Stimulated activated CD4-positive, alpha-beta T cell treated with anti-CD3 and anti-CD28 coated beads, Interleukin-15, amount 100 ng/mL, for 48 hours (primary cell): Measurements from ENCODE around the gene CTDSP2.
"Not testable (repeated sequence)": the region's sequence is repeated elsewhere in the genome, so short reads cannot be mapped to it uniquely, and the experiment has no call there.

ENCODE experiments used
- DNase-seq, 2 donors: peaks; one replicate each; pipeline ENCODE4 v3.0.0-alpha.2; 2020; ENCODE audit warnings: low read depth in 2 of 2

Gene CTDSP2

DNA sequence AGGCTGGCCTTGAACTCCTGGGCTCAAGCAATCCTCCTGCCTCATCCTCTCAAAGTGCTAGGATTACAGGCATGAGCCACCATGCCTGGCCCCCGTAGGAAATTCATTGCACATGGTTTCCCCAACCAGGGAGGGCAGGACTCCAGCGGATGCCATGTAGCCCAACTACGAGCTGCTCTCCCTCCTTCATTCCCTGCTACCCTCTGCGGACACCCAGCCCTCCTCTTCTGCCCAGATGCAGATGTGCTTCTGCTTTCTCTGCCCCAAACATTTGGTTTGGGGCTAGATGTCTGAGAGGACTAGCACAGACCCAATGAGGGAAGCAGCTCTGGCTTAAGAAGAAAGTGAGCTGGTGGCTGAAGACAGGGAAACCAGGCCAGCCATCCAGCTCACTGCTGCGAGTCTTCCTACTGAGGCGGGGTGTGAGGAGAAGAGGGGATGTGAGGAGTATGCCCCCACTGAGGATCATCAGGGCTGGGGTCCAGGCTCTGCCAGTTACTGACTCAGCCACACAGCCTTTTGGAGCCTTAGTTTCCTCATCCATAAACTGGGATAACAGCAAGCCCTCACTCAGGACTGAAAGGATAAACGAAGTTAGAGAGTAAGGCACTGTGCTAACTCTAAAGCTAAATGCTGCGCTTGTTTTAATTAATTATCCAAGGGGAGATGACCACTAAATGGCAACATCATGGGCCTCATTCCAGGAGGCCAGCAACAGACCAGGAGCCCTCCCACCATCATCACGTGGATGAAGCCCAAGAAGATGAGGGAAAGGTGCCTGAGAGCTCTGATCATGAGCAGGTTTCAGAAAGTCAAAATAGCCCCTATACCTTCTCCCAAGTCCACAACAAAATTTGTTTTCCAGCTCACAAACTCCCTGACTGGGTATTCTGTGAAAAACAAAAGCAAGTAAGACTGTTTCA, 10.9 kb downstream of the CTDSP2 start:
- no peak for DNase-seq

DNA sequence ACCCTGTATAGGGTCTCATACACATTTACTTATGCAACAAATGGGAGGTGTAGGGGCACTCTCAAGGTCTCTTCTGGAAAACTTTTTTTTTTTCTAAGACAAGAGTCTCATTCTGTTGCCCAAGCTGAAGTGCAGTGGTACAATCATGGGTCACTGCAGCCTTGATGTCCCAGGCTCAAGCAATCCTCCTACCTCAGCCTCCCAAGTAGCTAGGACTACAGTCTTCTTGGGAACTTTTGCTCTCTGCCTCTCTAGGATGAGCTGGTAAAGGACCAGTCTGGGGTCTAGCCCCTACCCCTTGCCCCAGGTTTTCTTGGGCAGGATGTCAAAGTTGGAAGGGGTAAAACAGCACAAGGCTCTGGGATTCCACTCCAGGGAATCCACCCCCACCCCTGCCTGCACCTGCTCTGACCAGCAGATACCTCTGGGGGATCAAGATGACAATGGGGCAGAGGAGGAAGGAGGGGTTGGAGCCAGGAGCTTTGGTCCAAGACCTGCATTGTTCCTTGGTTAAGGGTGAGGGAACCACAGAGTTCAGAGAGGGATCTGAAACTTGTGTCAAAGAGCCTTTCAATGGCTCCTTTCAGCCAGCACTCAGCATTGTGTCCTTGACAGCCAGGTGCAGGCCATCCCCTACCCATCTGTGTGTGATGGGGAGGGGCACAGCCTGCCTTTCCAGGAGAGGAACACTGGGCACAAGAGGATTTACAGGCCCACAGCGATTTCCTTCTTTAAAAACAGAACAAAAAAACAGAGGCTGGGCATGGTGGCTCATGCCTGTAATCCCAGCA, 12.2 kb downstream of the CTDSP2 start:
- DNase-seq: no peak

DNA sequence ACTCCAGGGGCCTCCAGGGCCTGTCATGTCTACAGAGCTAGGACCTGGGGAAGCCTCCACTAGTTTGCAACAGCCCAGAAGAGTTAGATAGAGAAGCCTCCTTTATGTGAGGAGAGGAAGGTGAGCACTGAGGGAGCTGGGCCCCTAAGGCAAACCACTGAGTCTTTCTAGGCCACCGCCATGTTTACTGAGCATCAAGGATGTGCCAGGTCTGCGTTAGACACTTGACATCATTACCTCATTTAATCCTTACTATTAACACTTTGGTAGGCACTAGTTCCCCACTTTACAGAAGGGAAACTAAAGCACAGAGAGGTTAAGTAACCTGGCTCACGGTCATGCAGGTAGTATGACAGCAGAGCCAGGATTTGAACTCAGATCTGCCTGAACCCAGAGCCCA, 12.9 kb downstream of the CTDSP2 start:
- DNase-seq: no peak

DNA sequence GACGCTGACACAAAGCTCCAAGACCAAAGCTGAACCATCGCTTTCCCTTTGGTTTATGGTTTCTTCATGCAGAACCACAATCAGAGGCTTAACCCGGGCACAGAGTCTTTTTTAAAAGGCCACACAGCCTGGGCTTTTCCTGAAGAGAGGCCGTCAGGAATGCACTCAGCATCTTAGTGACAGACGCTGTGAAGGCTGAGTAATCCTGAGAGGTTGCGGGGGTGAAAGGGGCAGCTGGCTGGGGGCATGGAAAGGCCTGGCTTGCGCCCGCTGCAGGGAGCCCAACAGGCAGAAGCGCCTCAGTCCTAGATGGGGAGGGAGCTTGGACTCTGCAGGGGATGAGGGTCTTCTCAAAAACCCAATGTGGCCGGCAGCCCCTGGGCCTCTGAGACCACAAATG, 13.6 kb downstream of the CTDSP2 start:
- DNase-seq: no peak

DNA sequence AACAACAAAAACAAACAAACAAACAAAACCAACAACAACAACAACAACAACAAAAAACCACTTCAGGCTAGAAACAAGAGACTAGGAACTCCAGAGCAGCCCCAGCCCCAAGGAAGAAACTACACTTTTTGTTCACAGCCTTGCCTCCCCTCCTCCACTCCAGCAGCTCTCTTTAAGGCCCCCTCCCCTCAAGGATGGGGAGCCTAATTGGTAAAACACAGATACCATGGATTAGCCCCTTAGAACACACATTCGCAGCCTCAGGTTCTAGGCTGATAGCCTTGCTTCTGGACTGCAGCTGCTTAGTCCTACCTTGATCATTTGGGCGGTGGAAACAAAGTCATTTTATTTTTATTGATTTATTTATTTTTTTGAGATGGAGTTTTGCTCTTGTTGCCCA, 16.1 kb downstream of the CTDSP2 start:
- DNase-seq: no peak

DNA sequence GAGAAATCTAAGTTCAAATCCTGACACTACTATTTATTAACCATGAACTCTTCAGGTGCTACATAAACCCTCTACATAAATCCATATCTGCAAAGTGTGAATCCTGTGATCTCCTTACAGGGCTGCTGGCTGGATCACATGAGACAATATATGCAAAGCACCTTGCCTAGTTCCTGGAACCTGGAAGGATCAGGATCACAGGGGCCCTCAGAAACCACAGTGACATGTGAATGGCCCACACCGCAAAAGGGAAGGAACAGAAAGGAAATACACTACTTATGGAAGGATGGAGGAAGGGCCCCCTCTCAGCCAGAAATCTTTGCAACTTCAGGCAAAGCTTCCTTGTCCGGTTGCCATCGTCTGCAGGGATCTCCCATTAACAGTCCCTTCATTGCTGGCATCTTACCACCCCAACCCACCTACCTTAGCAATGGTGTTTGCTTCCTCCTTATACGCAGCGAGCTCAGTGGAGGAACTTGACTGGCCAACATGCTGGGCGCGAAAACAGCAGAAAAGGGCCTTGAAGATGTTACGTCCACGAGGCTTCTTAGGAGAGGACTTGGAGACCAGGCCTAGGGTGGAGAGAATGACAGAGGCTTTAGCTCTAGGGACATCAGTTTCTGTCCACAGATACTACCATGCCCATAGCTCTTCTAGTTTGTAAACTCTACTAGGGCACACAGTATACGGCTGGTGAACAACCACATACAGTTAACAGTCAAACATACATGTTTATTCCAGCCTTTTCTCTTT, 17.3 kb downstream of the CTDSP2 start:
- no peak for DNase-seq

DNA sequence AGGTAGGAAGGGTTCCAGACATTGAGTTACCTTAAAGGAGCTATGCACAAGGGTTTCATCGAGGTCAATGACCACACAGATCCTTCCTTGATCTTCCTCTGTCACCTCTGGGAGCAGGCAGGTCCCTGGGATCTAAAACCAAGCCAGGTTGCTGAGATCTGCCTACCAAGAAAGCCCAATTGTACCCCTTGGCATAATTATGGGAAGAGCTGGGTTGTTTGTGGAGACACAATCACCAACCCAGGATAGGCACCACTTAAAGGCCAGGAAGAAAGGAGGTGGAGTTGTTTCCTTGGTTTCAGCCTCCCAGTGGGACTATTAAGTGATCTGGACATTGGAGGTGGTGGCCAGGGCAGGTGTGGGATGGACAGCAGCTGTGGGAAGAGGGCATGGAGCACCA, 19.6 kb downstream of the CTDSP2 start:
- DNase-seq: no peak

DNA sequence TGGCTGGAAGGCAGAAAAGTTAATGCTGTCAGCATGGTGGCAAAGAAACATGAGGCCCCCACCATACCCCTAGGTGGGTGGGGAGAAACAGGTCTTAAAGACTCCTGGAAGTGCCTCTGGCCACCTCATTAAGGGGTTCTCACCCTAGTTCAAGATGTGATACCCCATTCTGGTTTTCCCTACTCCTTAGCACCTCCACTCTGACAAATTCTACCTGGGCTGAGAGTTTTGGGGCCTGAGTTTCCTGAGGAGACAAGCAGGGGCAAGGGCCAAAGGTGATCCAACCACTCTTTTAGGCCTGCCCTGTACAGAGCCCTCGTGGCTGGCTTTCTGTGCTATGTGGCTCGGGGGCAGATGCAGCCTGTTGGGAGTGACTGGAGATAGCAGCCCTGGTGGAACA, 20.1 kb downstream of the CTDSP2 start:
- DNase-seq: no peak

DNA sequence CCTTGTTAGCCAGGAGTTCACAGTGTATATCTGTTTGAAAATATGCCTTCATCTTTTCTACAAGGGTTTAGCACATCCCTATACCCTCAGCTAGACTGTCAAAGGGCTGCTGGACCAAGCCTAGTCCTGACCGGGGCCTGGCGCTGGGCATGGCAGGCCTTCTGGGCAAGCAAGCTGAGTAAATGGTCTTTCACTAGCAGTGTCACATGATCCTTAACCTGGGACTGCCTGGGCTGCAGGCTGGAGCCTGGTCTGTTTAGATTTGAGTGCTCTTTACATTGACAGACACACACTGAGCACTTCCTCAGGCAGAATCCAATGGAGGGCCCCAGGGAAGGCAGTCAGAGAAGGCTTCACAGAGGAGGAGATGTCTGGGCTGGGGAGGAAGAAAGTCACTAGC, 21.1 kb downstream of the CTDSP2 start:
- DNase-seq: no peak

DNA sequence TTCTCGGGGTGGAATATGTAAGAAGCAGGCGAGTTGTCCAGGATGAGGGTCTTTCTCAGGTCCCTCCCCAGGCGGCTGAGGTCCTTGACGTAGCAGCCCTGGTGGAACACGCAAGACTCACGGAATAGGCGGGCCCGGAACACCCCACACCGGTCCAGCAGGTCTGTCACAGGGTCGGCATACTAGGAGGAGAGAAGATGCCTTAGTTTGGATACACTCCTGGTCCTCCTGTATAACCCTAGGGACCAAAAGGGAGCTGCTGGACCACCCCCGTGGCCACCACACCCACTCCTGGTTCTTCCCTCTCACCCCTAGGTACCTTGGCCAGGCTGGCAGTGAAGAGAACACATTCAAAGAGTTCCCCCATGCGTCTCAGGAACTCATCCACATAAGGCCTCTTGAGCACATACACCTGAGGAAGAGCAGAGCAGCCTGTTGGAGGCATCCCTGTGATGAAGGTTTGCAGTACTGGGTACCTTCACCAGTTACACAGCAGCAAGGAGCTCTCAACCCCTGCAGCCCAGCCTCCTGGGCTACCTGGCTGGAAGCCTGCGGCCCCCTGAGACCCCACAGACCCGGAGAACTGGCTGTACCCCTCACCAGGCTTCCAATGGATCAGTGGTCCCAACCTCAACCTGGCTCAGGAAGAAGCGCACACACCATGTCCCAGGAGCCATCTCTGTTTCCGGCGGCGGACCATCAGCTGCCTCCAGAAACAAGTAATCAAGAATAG, 22.5 kb downstream of the CTDSP2 start:
- DNase-seq: no peak

DNA sequence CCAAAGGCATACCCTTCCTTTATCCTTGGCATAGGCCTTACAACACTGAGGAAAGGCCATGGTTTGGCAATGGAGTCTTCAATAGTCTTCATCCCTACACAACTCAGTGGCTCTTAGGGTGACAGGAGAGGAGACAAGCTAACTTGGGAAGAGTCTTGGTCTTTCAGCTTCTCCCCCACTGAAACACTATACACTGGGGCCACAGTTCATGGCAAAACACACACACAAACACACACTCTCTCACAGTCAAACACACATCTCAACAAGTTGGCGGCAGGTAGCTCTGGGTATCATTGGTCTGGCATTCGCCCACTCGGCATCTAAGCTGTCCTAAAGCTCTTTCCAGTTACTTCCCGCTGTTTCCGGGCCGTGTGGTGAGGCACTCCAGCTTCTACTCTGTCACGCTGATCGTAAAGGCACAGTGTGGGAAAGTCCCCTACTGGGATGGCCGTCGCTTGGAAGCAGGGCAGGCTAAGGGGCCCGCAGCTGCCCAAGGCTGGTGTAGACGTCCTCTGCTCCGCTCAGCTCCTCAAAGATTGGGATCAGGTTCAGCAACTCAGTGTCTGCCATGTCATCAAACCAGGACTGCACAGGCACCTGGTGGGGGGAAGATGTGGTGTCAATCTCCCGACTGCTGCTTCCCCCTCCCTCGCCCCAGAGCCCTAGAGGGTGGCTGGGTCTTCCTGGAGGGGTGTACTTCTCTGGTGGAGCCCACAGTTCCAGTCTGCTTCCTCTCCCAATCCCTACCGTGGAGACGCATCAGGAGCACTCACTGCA, 23.2 kb downstream of the CTDSP2 start:
- DNase-seq: no peak

DNA sequence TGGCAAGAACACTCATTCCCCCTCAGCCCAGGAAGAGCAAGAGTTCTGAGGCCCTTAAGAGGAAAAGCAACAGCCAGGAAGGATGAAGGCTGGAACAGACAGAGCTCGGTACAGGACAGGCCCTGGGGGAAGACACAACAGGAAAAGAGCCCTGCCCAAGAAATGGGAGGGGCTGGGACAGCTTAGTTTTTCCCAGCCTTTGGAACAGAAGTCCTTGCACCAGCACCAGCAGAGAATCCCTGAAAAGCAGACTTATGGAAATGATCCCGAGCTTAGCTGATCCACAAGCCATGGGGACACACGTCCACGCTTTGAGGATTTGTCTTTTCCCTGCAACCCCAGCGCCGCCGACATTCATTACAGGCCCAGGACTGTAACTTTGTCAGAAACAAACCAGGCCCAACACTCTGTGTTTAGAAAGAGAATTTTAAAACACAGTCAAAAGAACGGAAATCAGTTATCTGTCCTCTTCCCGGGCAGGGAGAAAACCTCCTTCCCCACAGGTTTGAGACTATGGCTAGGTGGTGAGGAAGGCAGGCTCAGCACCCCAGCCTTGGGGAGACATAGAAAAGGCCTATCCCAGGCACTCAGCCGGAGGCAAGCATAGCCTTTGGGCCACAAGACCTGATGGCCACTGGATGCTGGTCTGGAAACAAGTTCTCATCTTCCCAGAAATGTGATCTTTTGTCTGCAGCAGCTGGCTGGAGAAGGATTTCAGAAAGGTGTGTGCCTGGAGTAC, 24.0 kb downstream of the CTDSP2 start:
- no peak for DNase-seq

DNA sequence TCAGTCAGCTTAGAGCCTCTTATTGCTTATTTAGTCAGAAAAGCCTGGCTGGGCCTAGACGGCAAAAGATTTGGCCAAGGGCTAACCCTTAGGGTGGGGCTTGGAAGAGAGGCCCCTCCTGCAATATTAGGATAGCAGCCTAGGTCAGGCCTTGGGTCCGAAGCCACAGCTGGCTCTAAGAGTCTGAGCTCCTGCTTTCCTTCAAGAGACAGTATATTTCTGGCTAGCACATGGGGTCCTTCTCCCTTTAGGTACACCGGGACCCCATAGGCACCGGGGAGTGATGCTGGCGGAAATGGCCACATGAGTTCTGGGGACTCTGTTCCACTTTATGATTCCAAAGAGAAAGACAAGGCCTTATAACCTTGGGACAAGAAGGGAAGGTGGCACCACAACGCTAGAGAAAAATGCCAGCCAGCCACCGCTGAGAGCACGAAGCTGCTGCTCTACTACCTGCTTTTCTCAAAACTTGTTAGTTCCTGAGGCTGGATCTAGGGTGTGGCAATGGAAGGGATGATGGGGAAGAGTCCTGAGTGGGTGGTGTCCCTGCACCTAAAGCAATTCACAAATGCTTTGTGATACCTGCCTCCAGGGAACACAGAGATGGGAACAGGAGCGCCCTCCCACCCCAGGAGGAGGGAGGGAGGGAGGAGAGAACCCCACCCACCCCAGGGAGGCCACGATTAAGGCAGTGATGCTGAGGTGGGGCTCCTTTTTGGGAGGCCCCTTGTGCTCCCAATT, 24.9 kb downstream of the CTDSP2 start:
- DNase-seq: no peak

DNA sequence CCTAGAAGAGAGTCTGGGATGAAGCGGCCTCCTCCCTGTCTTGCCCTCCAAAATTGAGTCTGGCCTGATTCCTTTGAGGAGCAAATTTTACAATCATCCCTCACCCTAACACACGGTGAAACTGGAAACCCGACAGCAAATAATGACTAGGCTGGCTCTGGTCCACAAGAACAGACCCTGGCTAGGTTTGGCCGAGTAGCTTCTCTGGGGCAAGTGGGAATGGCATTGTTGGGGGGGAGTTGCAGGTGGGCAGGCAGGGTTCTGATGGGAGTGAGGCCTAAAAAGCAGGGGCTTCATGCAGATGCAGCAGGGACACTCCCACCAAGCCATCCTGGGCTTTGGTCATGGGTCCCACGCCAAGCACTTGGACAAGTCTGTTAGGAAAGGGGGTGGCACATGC, 25.5 kb downstream of the CTDSP2 start:
- DNase-seq: not testable (repeated sequence)

DNA sequence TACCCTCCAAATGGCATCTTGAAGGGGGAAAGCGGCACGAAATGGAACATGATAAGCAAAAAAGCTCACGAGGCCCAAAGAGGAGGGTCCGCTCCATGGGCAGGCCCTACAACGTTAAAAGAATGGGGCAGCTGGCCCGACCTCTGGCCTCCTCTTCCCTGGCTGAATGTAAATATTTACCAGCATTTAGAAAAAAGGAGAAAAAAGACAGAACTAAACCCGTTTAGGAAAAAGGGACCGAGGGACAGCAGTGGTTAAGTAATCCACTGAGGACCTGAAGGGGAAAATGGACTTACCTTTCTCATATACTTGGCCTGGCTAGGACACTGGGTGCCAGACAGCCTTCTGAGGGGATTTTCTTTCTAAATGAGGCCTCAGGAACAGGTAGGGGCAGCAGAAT, 26.4 kb downstream of the CTDSP2 start:
- DNase-seq: not testable (repeated sequence)

DNA sequence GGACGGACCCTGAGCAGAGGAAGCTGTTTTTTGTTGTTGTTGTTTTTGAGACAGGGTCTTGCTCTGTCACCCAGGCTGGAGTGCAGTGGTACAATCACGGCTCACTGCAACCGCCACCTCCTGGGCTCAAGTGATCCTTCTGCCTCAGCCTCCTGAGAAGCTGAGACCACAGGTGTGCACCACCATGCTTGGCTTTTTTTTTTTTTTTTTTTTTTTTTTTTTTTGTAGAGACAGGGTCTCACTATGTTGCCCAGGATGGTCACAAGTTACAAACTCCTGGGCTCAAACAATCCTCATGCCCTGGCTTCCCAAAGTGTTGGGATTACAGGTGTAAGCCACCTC, 28.6 kb downstream of the CTDSP2 start:
- not testable (repeated sequence) for DNase-seq

DNA sequence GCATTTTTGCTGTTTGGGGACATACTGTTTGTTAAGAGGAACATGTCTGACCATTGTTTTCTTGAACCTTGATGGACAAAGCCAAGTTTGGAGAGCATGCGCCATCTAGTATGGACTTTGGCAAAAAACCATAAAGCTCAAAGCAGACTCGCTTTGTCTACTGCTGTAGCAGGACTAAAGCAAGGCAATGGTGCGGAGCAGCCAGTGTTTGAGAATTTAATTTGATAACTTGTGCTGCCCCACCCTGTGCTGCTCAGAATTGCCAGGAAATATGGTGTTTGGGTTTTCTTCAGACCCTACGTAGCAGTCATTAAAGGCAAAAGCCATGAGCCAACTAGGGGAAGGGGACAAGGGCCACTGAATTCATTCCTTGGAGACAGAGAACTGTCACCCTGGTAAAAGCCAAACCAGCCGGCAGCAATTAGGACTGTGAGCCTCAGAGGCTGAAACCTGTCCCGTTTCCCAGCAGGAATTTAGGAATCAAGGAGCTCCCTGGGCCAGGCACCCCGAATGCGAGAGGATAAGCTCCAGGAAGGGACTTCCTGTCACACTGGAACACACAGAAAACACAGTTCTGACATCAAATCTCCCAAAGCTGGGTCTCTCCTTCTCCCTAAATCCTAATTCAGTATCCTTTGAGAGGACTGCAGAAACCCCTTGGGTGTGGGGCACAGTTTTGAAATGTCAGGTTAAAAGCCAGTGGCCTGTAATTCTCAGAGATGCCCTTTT, 29.1 kb downstream of the CTDSP2 start:
- no peak for DNase-seq

DNA sequence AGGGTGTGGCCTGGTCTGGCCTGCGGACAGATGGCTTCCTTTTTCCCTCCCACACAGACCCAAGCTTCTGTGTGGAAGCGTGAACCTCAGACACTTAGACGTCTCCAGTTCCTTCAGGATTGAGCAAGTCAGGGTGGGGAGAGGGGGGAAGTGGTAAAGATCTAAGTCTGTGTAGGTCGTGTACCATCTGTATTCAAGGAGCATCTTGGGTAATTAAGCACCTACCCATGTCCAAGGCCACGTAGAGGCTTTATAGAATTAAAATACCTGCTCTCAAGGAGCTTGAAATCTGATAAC, 29.7 kb downstream of the CTDSP2 start:
- no peak for DNase-seq
